Endothelial cell of hepatic sinusoid (primary cell): ENCODE measurements around the gene TPCN2.

Experiments
- in situ Hi-C: cut with HindIII; loops from 2 replicates; pipeline ENCODE4 v1.10.0; 2017; ENCODE audit warnings: low sequenced_read_pairs

Gene TPCN2

GRCh38 chr11:69055598-69056516, 7.1 kb downstream of the TPCN2 start:
- in situ Hi-C loops: no loop called here

- in situ Hi-C loops: no loop called here
These were observed 8.5 kb downstream of the TPCN2 start for GRCh38 chr11:69057236-69057635.

- in situ Hi-C loops: no loop called here
These were observed 9.1 kb downstream of the TPCN2 start for GRCh38 chr11:69057801-69058200.

- in situ Hi-C loops: no loop called here
These were observed 10.0 kb downstream of the TPCN2 start for GRCh38 chr11:69058511-69059270.

- in situ Hi-C loops: no loop called here
These were observed 10.7 kb downstream of the TPCN2 start for GRCh38 chr11:69059429-69059828.

GRCh38 chr11:69059985-69060384, 11.3 kb downstream of the TPCN2 start:
- in situ Hi-C loops: no loop called here

- in situ Hi-C loops: no loop called here
These were observed 12.3 kb downstream of the TPCN2 start for GRCh38 chr11:69060806-69061712.

GRCh38 chr11:69061713-69062053, 13.0 kb downstream of the TPCN2 start:
- in situ Hi-C loops: no loop called here

- in situ Hi-C loops: no loop called here
These were observed 13.6 kb downstream of the TPCN2 start for GRCh38 chr11:69062169-69062855.

- in situ Hi-C loops: no loop called here
These were observed 14.3 kb downstream of the TPCN2 start for GRCh38 chr11:69062873-69063651.

- in situ Hi-C loops: no loop called here
These were observed 15.0 kb downstream of the TPCN2 start for GRCh38 chr11:69063652-69064260.

GRCh38 chr11:69064394-69064957, 15.7 kb downstream of the TPCN2 start:
- in situ Hi-C loops: no loop called here

- in situ Hi-C loops: no loop called here
These were observed 16.5 kb downstream of the TPCN2 start for GRCh38 chr11:69065147-69065710.

- in situ Hi-C loops: no loop called here
These were observed 17.7 kb downstream of the TPCN2 start for GRCh38 chr11:69066122-69067112.

- in situ Hi-C loops: no loop called here
These were observed 18.5 kb downstream of the TPCN2 start for GRCh38 chr11:69067200-69067599.

GRCh38 chr11:69071086-69071800, 22.5 kb downstream of the TPCN2 start:
- in situ Hi-C loops: no loop called here

GRCh38 chr11:69071956-69072355, 23.2 kb downstream of the TPCN2 start:
- in situ Hi-C loops: no loop called here
